H1 (cell line): Measurements from ENCODE around the gene MPHOSPH9. TPM values are rescaled to one million over a fixed set of nuclear protein-coding genes. Genes with fewer than 3 reads are reported as not detected.

Experiments
- ASH2L ChIP-seq: fragments of 200-600, 300-600 bp; sonication (generic); IDR thresholded peaks from one replicate; pipeline ENCODE4 v1.7.1; 2017; ENCODE audit warnings: low read length
- ATF3 ChIP-seq: IDR thresholded peaks from 2 replicates; pipeline ENCODE4 v1.6.1; 2011; ENCODE audit warnings: low read depth, mild to moderate bottlenecking, low read length; ENCODE audit not compliant: insufficient read depth
- CHD7 ChIP-seq: fragments of 300-600 bp; sonication (generic); IDR thresholded peaks from 2 replicates; pipeline ENCODE4 v1.7.1; 2012; ENCODE audit warnings: low read length, moderate library complexity, mild to moderate bottlenecking, inconsistent platforms; ENCODE audit not compliant: insufficient replicate concordance
- EP300 ChIP-seq, 2 experiments: IDR thresholded peaks; 1 replicate in 1 of 2; 2 replicates in 1 of 2; pipeline ENCODE4 v1.6.1; 2011 to 2012; ENCODE audit warnings: low read depth in 2 of 2, low read length in 2 of 2, mild to moderate bottlenecking in 2 of 2, borderline replicate concordance in 1 of 2, inconsistent platforms in 1 of 2, moderate library complexity in 1 of 2
- FOSL1 ChIP-seq: IDR thresholded peaks from 2 replicates; pipeline ENCODE4 v1.6.1; 2011; ENCODE audit warnings: mild to moderate bottlenecking, low read depth, low read length, moderate library complexity; ENCODE audit not compliant: insufficient read depth
- POU5F1 ChIP-seq: IDR thresholded peaks from 2 replicates; pipeline ENCODE4 v1.6.1; 2011; ENCODE audit warnings: low read depth, mild to moderate bottlenecking, low read length, moderate library complexity
- RFX5 ChIP-seq: IDR thresholded peaks from 2 replicates; pipeline ENCODE4 v1.6.1; 2011; ENCODE audit warnings: low read depth, low read length, improper control_type of control experiment, borderline replicate concordance
- SIRT6 ChIP-seq: IDR thresholded peaks from one replicate; pipeline ENCODE4 v1.7.1; 2012; ENCODE audit warnings: low read length, inconsistent platforms
- SP1 ChIP-seq: IDR thresholded peaks from 2 replicates; pipeline ENCODE4 v1.6.1; 2011; ENCODE audit warnings: low read depth, low read length
- polyA plus RNA-seq, 7 experiments: library from polyadenylated mRNA; depleted of rRNA in 3 of 7; stranded (reverse) in 5 of 7; unstranded in 2 of 7; fragments of >200 nt in 5 of 7; fragments of 200-250 nt in 2 of 7; gene quantifications; 1 replicate in 5 of 7; 2 replicates in 1 of 7; 4 replicates in 1 of 7; pipeline versions ENCODE4 v1.2.1 to v1.2.3, GENCODE V29; 2011 to 2013; ENCODE audit warnings: missing spikeins in 2 of 7, mixed read lengths in 2 of 7
- total RNA-seq: library from RNA; stranded (reverse); fragmentation: NEBNext Ultra II Directional; extraction: Animal tissue kit (Norgen Biotek cat#: 25700); gene quantifications from 2 replicates; pipeline ENCODE4 v1.2.1, GENCODE V29; 2021
- TF ChIP-seq, protein P1 (sequence below): IDR thresholded peaks from 2 replicates; pipeline ENCODE4 v1.6.1; 2012; ENCODE audit warnings: low read length, inconsistent platforms

MPHOSPH9 gene
- total and polyA plus RNA-seq, 2 of the 8 experiments (the other 6 are each of a cell fraction or from before 2014, with no cell fraction given) = 8.8 to 48.8 TPM

DNA sequence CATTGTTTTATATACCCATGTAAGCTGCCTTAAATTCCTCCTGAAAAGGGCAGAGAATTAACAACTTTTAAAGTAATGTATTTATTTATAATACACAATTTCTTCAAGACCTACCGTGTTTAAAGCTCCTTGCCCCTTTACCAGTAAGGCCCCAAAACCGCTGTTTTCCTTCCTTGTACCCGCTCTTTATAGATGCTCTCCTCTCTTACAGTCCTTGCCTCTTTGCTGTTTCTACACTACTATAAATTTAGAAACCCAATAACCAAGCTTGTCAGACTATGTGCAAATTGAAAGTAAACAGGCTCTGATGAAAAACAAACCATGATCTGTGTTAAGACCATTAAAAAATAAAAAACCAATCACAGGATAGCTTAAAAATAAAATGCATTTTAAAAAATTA is 3.9 kb downstream of the MPHOSPH9 start (continued):
- TF ChIP-seq CHD7 (no peak), SIRT6 (no peak), ATF3 (no peak), ASH2L (no peak), FOSL1 (no peak), SP1 (no peak), EP300 (IDR thresholded peaks at IDR 0.05; ENCODE audit: borderline replicate concordance in 1 of 2, low read depth in 2 of 2, low read length in 2 of 2) (no peak), RFX5 (no peak), POU5F1 (no peak)
- TF ChIP-seq, protein P1, sequence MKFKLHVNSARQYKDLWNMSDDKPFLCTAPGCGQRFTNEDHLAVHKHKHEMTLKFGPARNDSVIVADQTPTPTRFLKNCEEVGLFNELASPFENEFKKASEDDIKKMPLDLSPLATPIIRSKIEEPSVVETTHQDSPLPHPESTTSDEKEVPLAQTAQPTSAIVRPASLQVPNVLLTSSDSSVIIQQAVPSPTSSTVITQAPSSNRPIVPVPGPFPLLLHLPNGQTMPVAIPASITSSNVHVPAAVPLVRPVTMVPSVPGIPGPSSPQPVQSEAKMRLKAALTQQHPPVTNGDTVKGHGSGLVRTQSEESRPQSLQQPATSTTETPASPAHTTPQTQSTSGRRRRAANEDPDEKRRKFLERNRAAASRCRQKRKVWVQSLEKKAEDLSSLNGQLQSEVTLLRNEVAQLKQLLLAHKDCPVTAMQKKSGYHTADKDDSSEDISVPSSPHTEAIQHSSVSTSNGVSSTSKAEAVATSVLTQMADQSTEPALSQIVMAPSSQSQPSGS = no peak
